ENCODE measurements around the gene FBXO40. TPM values are rescaled to one million over a fixed set of nuclear protein-coding genes. Genes with fewer than 3 reads are reported as not detected.

Gene FBXO40
- total and polyA plus RNA-seq, 2 experiments from 2014 or later: not detected

- no peaks in the 10 kb centered on the region for H3K9me2 ChIP-seq (replicated peaks; ENCODE audit: insufficient read depth)
- TF ChIP-seq CTCF (IDR thresholded peaks at IDR 0.05; ENCODE audit: poor library complexity) (no peak), EZH2 (IDR thresholded peaks at IDR 0.05; ENCODE audit: borderline replicate concordance) (no peak), EZH2phosphoT487 (IDR thresholded peaks at IDR 0.05; ENCODE audit: low read depth, severe bottlenecking, unreplicated experiment) (no peak)
- no peaks in the 10 kb centered on the region for H4K20me1 ChIP-seq (ENCODE audit: insufficient read depth, poor library complexity, severe bottlenecking)
- H3K36me3 ChIP-seq (replicated peaks; ENCODE audit: insufficient read depth, low read depth): no peaks in the 10 kb centered on the region
- no peak overlapping the region for H3K27ac ChIP-seq
- WGBS (ENCODE audit: low lambda C conversion rate, missing lambda C conversion rate): 83% methylated on average over 9 of the region's 9 CpGs
- H3K79me2 ChIP-seq: no peaks in the 10 kb centered on the region
- no peaks in the 10 kb centered on the region for H3K4me1 ChIP-seq (ENCODE audit: insufficient read depth)
- H2AFZ ChIP-seq: no peak overlapping the region
- H3K4me3 ChIP-seq: no peak overlapping the region
- H3K4me2 ChIP-seq: no peak overlapping the region
- H3K27me3 ChIP-seq: no peaks in the 10 kb centered on the region
- DNase-seq (ENCODE audit: low spot score): no peak
- no peaks in the 10 kb centered on the region for H3K9me3 ChIP-seq (ENCODE audit: low read depth)
Measured at GRCh38 chr3:121566773-121567172, 26.4 kb upstream of the FBXO40 start.

GRCh38 chr3:121567649-121568048 lies 25.5 kb upstream of the FBXO40 start, which contains the start of gene ARGFX:
TSS of gene ARGFX (plus strand) at chr3:121567949. CDS start at chr3:121570714, 2,765 bp downstream.
- Histone ChIP-seq H3K4me2 (no peak within 1 kb of the TSS), H3K79me2 (no peaks in the 10 kb centered on the region), H3K4me1 (ENCODE audit: insufficient read depth) (no peaks in the 10 kb centered on the region), H3K4me3 (no peak within 1 kb of the TSS), H3K9me3 (ENCODE audit: low read depth) (no peaks in the 10 kb centered on the region), H3K27ac (no peak within 1 kb of the TSS), H4K20me1 (ENCODE audit: insufficient read depth, poor library complexity, severe bottlenecking) (no peaks in the 10 kb centered on the region), H3K36me3 (replicated peaks; ENCODE audit: insufficient read depth, low read depth) (no peaks in the 10 kb centered on the region), H2AFZ (no peak within 1 kb of the TSS), H3K27me3 (no peaks in the 10 kb centered on the region), H3K9me2 (replicated peaks; ENCODE audit: insufficient read depth) (no peaks in the 10 kb centered on the region)
- no peak for DNase-seq (ENCODE audit: low spot score)
- 92% methylated on average over 5 of the region's 5 CpGs for WGBS (ENCODE audit: low lambda C conversion rate, missing lambda C conversion rate)
- TF ChIP-seq CTCF (IDR thresholded peaks at IDR 0.05; ENCODE audit: poor library complexity) (no peak), EZH2phosphoT487 (IDR thresholded peaks at IDR 0.05; ENCODE audit: low read depth, severe bottlenecking, unreplicated experiment) (no peak), EZH2 (IDR thresholded peaks at IDR 0.05; ENCODE audit: borderline replicate concordance) (no peak)

GRCh38 chr3:121574449-121574848 lies 18.7 kb upstream of the FBXO40 start:
- Histone ChIP-seq H3K9me2 (replicated peaks; ENCODE audit: insufficient read depth) (no peaks in the 10 kb centered on the region), H3K4me2 (no peak overlapping the region), H2AFZ (no peak overlapping the region), H3K9me3 (ENCODE audit: low read depth) (no peaks in the 10 kb centered on the region), H3K27ac (no peak overlapping the region), H3K4me1 (ENCODE audit: insufficient read depth) (no peaks in the 10 kb centered on the region), H3K79me2 (no peaks in the 10 kb centered on the region), H3K4me3 (no peak overlapping the region), H4K20me1 (ENCODE audit: insufficient read depth, poor library complexity, severe bottlenecking) (no peaks in the 10 kb centered on the region), H3K36me3 (replicated peaks; ENCODE audit: insufficient read depth, low read depth) (no peaks in the 10 kb centered on the region), H3K27me3 (no peaks in the 10 kb centered on the region)
- no peak for TF ChIP-seq CTCF (IDR thresholded peaks at IDR 0.05; ENCODE audit: poor library complexity)
- TF ChIP-seq EZH2 (IDR thresholded peaks at IDR 0.05; ENCODE audit: borderline replicate concordance): no peak
- no peak for TF ChIP-seq EZH2phosphoT487 (IDR thresholded peaks at IDR 0.05; ENCODE audit: low read depth, severe bottlenecking, unreplicated experiment)
- DNase-seq (ENCODE audit: low spot score): peak; percentile 64
- 49% methylated on average over 6 of the region's 6 CpGs for WGBS (ENCODE audit: low lambda C conversion rate, missing lambda C conversion rate)

DNA sequence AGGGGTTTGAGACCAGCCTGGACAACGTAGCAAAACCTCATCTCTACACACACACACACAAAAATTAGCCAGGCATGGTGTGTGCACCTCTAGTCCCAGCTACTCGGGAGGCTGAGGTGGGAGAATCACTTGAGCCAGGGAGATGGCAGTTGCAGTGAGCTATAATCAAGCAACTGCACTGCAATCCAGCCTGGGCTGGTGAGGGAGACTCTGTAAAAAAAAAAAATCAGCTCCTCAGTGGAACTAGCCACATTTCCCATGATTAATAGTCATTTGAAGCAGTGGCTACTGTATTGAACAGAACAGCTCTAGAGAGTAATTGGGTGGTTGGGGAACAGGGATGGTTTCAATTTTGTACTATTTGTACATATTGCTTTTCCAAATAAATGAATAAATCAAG lies 11.5 kb upstream of the FBXO40 start:
- 61% methylated on average over 2 of the region's 2 CpGs for WGBS (ENCODE audit: low lambda C conversion rate, missing lambda C conversion rate)
- peaks cover 6% of the 10 kb centered on the region for H3K27me3 ChIP-seq

More for the DNA sequence above, 11.5 kb upstream of the FBXO40 start:
- H3K79me2 ChIP-seq: no peaks in the 10 kb centered on the region
- H3K9me2 ChIP-seq (replicated peaks; ENCODE audit: insufficient read depth): no peaks in the 10 kb centered on the region
- no peaks in the 10 kb centered on the region for H3K9me3 ChIP-seq (ENCODE audit: low read depth)
- H2AFZ ChIP-seq: no peak overlapping the region
- no peak overlapping the region for H3K4me3 ChIP-seq
- no peak overlapping the region for H3K4me2 ChIP-seq
- no peak for TF ChIP-seq EZH2 (IDR thresholded peaks at IDR 0.05; ENCODE audit: borderline replicate concordance)
- no peak for TF ChIP-seq CTCF (IDR thresholded peaks at IDR 0.05; ENCODE audit: poor library complexity)
- no peak for TF ChIP-seq EZH2phosphoT487 (IDR thresholded peaks at IDR 0.05; ENCODE audit: low read depth, severe bottlenecking, unreplicated experiment)
- H3K27ac ChIP-seq: no peak overlapping the region
- H3K4me1 ChIP-seq (ENCODE audit: insufficient read depth): no peaks in the 10 kb centered on the region
- no peaks in the 10 kb centered on the region for H4K20me1 ChIP-seq (ENCODE audit: insufficient read depth, poor library complexity, severe bottlenecking)
- H3K36me3 ChIP-seq (replicated peaks; ENCODE audit: insufficient read depth, low read depth): no peaks in the 10 kb centered on the region
- DNase-seq (ENCODE audit: low spot score): no peak

All from hepatocyte (in vitro differentiated cells).